Measurements from ENCODE around the gene FGFRL1.

The FGFRL1 gene
- total RNA-seq = 46.6 to 52.7 reads per million in 2 donors

GRCh38 chr4:1011022-1011665 lies at the start of gene FGFRL1:
FGFRL1 (plus strand) TSS chr4:1011626; CDS start chr4:1012486, 860 bp downstream.
- DNase-seq = peak; percentile 85

DNA sequence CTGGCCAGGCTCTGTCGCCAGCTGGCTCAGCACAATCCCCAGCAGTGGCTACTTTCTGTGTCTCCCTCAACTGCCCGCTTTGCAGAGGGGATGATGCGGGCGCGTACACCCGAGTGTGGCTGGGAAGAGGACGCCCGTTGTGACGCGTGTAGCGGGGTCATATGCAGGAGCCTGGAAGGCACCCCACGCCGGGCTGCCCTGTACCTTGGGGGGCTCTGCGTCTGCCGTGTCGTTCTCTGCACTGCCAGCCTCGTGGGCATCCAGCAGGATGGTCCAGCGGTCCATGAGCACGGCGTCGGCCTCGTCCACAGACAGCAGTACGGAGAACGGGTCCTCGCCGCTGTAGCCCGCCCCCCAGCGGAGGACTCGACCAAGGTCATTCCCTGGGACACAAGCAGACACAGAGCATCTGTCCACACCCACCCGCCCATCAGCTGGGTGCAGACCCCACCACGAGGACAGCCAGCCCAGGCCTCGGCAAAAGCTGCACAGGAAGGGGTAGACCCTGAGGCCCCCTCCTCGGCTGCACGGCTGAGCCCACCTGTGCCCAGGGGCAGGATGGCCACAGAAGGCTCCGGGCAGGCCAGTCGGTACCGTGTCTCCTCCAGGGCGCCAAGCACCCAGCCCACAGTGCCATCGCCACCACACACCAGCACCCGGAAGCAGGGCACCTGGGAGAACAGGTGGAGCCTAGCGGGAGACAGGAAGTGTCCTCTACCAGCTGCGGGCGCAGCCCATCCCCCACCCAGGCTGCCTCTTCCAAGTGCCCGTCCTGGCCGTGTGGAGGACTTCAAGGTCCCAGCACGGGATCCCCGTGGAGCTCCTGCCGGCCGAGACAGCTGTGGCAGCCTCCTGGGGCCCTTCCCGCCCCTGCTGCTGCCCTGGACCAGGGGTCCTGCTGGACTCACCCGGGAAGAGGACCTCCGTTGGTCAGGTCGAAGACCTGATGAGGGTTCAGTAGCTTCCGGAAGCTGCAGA lies 48.9 kb upstream of the FGFRL1 start:
- DNase-seq = no peak

DNA sequence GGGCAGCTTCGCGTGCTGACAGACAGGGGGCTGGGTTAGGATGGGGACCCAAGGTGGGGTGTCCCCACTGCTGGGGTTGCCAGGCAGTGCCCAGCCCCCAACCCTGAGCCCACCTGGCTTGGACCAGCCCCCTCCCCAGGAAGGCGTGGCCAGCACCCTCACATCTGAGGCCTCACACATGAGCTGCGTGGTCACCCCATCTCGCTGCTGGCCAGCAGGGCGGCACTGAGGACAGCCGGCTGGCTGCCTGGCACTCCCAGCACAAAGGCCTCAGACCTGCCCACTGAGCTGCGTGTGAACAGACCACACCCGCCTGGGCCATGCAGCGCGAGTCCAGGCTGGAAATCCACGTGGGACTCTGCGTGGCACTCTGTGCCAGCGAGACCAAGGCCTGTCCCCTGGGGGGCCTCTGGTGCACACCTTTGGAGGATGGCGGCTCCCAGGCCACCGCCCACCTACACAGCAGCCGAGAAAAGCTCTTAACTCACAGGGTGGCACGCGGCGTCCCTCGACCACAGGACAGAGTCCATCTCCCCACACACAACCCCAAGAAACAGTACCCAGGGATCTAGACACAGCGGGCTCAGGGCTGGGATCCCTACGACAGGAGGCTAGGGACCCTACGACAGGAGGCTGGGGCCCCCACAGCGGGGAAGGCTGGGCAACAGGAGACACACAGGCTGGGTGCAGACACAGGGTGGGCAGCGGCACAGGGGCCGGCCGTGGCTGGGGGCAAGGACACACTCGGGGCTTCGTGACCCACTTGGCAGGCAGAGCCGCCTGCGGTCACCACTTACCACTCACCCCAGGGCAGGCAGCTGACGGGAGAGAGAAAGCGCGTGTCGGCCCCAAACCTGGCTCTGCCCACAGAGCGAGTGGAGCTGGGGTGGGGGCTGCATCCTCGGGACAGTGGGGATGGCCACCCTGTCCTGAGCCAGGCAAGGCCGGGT lies 47.9 kb upstream of the FGFRL1 start:
- no peak for DNase-seq

DNA sequence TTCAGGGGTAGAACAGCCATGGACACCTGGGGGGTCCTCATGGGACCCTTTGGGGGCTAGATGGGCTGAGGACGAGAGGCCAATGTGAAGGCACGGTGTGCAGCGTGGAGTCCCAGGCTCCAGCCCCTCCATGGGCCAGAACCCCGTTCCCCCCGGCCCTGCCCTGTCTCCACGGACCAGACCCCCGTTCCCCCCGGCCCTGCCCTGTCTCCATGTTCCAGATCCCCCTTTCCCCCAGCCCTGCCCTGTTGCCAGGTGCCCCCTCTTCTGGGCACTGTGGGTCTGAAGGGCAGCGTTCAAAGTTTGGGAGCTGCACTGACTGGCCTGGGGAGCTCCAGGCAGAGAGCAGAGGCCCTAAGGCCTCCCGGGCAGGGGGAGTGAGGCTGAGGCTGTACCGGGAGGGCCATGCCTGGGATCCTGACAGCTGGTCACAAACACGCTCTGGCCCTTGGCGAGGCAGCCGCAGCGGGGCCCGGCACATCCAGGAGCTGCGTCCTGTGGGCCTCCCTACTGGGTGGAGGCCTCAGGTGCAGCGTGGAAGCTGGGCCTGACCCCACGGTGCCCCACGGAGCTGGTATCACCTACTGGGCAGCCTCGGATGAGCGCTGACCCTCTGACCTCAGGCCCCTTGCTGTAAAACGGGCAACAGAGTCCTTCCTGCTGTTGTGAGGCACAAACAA lies 46.9 kb upstream of the FGFRL1 start:
- DNase-seq = no peak

DNA sequence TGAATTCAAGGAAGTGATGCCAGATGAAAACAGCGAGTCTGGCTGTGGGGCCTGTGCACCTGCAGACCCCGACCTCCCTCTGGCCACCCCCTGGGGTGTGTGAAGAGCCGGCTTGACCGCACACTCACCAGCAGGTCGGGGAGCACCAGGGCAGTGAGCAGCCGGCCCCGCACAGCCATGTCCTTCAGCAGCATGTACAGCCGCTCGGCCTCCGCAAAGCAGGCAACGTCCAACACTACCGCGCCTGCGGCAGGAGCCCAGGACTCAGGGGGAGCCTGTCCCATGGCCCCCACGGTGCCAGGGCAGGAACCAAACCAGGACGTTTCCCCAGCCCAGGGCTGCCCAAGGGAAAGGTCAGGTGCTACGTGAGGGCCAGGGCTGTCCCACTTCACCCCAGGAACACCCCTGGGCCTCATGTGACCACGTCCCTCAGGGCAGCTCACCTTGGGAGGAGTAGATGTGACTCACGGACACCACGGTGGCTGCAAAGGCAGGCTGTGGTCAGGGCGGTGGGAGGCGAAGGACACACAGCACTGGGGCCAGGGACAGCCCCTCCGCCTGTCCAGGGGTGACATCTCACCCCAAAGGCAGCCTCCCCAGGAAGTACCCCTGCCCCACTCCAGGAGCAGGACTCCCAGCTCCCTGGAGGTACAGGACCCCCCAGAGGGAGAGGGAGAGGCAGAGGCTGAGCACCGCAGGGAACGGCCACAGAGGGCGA lies 46.2 kb upstream of the FGFRL1 start:
- no peak for DNase-seq

DNA sequence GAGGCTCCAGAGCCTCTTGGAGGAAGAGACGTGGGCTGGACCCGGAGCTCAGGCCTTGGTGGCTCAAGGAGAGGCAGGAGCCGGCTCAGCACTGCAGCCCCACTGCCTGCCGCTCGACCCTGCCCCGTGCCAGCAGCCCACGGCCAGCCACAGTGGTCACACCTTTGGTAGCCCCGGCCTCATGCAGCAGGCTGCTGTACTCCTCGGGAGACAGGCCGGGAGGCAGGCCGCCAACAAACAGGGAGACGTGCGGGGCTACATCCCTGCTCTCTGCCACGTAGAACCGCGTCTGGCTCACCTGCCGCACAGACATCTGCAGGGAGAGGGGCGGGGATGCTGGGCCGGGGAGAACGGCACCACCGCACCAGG lies 45.7 kb upstream of the FGFRL1 start:
- DNase-seq = no peak

DNA sequence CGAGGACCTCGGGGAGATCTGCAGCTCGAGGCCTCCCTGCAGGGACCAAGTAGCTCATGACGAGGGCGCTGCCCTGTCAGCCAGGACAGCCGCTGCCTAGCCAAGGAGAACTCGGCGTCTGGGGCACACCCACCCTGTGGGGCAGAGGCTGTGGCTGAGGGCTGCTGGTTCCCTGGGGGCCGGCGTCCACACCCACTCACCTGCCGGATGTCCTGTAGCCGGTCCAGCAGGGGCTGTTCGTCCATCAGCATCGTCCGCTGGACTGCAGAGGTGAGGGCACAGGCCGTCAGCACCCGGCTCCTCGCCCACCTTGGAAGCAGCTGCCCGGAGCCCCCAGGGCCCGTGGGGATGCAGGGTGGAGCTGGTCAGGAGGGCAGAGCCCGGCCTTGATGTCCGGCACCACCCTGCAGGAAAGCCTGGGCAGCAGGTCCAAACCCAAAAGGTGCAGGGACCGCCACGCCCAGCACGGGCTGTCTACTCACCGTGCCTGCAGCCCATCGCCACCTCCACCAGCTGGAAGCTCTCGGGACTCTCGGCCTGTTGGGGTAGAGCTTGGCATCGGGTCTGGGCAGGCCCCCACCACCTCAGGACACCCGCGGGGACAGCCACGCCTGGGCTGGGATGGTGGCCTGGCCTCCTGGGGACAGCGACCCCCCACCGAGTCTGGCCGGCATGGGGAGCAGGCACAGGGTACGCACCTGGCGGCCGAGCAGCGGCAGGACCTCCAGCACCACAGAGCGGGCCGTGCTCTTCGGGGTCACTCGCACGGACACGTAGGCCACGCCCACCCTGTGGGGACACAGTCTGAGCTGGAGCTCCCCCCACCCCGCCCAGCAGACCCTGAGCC lies 44.9 kb upstream of the FGFRL1 start:
- no peak for DNase-seq

DNA sequence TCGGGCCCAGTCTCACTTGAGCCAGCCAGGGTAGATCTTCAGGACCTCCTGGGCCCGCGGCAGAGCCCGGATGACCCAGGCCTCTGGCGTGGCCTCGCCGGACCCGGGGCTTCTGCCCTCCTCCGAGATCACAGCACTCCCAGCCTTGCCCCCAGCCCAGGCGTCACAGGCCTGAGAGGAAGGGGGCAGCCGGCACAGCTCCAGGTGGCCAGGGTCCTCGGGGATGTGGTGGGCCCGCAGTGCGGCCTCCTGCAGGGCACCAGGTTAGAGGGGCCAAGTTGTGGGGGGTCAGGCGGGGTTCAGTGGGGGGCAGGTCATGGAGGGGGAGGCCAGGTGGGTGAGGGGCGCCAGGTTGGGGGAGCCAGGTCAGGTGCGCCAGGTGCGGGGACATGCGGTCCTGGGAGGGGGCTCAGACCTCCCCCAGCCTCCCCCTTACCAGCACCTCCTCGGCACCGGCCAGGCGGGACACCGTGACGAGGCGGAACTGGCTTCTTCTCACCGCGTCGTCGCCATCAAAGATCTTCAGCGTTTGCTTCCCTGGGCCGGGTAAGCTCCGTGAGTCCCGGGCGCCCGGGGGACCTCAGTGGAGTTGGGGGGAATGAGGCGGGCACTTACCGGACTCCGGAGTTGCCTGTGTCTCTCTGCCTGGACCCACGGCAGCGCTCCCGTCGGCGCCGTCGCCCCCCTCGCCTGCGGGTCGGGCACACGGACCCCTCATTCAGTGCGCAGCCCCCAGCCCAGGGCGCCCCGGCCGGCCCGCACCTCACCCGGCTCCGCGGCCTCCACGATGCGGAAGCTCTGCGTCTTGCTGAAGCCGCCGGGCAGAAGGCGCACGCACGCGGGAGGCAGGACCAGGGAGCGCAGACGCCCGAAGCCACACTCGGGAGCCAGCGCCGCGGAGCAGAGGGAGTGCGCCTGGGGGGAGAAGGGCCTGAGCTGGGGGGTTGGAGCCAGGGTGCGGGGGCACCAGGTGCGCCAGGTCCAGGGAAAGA lies 44.0 kb upstream of the FGFRL1 start:
- no peak for DNase-seq

DNA sequence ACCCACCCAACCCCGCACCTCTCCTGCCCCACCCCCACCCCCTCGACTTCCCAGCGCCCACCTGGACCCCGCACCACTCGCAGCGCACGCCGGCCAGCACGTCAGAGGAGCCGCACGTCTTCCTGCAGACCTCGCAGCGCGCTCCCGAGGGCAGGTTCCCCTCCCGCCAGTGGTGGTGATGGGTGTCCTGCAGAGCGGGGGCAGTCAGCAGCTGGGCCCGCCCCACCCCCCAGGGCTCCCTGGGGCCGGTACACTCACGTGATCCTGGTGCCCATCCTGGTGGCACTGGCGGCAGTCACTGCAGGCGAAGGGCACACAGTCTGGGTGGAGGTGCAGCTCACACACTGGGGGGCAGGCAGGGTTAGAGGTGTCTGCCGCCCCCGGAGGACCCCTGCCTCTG lies 43.2 kb upstream of the FGFRL1 start:
- DNase-seq = no peak

DNA sequence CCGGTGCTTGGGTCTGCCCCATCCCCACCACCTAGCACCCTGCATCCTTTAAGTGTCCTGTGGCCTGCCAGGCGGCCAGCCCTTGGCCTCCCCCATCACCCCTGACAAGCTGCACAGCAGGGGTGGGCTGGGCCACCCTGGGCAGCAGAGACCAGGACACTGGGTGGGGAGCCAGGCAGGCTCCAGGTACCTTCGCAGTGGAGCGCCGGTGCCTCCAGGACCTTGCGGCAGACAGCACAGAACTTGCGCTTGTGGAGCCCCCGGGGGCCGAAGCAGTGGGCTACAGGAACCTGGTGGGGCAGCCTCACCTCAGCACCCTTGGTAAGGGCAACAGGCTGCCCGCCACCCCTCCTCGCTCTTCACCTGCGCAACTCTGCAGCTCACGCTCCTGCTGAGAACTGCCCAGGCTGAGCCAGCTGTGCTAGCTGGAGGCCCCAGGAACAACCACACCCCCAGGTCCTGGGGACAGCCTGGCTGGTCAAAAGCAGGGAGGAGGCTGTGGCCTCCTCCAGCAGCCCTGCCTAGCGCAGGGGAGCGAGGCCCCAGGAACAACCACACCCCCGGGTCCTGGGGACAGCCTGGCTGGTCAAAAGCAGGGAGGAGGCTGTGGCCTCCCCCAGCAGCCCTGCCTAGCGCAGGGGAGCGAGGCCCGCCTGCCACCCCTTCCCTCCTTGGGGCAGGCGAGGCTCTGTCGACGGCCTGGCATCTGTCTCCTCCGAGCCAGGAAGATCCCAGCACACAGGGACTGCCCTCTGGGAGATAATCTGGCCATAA lies 42.6 kb upstream of the FGFRL1 start:
- no peak for DNase-seq

DNA sequence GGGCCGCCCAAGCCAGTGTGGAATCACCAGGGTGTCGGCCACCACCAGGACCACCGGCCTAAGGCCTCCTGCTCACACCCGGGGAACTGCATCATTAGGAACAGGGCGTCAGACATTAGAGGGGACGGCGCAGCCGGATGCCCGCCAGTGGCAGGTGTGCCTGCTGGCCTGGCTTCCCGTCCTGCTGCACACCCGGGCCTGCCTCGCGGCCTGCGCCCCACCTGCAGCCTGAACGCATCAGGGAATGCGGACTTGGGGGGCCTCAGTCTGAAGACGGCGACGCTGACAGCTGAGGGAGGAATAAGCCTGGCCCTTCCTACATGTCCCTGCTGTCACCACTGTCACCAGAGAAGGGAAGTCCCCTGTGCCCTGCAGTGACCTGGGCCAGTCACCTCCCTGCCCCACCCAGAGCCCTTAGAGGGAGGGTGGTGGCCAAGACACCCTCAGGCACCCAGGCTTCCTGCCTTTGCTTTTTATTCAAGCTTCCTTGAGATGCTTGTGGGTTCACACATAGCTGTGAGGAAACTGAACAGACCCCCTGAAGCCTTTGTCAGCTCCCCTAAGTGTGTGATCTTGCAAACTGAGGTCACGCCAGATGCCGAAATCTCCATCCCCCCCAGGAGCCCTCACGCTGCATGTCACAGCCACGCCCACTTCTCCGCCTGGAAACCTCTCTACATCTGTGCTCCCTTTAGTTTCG lies 41.2 kb upstream of the FGFRL1 start:
- DNase-seq = peak; percentile 45

GRCh38 chr4:970854-971520 lies 40.4 kb upstream of the FGFRL1 start:
- DNase-seq = peak; percentile 30

- no peak for DNase-seq
Observed at GRCh38 chr4:971666-972500, 39.5 kb upstream of the FGFRL1 start.

DNA sequence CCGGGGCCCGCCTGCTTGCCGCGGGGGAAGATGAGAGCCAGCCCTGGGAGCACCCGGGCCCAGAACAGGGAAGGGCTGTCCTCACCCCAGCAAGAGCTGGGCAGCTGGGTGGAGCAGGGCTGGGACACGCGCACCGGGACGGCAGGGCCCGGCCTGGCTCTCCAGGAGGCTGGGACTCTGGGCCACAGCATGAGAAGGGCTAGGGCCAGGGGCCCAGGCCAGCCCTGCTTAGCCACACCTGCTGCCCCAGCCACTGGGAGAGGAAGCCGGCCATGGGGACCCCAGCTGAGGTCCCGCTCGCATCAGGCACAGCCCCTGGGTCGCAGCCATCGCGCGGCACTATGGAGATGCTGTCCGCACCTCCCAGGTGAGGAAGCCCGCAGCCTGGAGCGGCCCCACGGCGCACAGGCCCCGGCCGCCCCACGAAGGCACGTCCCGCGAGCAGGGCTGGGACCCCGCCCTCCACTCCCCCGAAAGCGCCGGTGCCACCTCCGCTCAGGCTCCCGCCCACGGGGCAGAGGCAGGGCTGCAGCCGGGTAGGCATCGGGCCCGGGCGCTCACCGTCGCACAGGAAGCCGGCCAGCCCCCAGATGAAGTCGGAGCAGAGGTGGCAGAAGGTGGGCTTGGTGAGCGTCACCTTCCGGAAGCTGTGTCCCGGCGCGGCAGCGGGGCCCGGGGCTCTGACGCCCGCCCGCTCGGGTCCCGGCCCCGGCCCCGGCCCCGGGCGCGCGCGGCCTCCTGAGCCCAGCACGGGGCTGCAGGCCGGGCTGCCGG lies 38.6 kb upstream of the FGFRL1 start:
- peak; percentile 62 for DNase-seq
